Parathyroid adenoma (tissue), 2 donors: ENCODE data around the gene VCP.

ENCODE experiments used
- H2AFZ ChIP-seq: fragments of 300-600 bp; sonication (generic); one replicate; pipeline ENCODE4 v1.7.0; 2017; ENCODE audit warnings: antibody characterized with exemption, mild to moderate bottlenecking
- H3K27ac ChIP-seq: fragments of 300-600 bp; sonication (generic); one replicate; pipeline ENCODE4 v1.7.0; 2017
- H3K27me3 ChIP-seq: fragments of 300-600 bp; sonication (generic); one replicate; pipeline ENCODE4 v1.7.0; 2017; ENCODE audit warnings: low read length; ENCODE audit not compliant: control insufficient read depth, insufficient read depth
- H3K36me3 ChIP-seq: fragments of 300-600 bp; sonication (generic); one replicate; pipeline ENCODE4 v1.7.0; 2017; ENCODE audit warnings: low read length; ENCODE audit not compliant: control insufficient read depth, insufficient read depth
- H3K4me1 ChIP-seq: fragments of 300-600 bp; sonication (generic); one replicate; pipeline ENCODE4 v1.7.0; 2017; ENCODE audit warnings: control low read depth
- H3K4me2 ChIP-seq: fragments of 300-600 bp; sonication (generic); one replicate; pipeline ENCODE4 v1.7.0; 2017; ENCODE audit warnings: low read length
- H3K4me3 ChIP-seq: fragments of 300-600 bp; sonication (generic); one replicate; pipeline ENCODE4 v1.7.0; 2017; ENCODE audit warnings: low read depth, low read length
- H3K79me2 ChIP-seq: fragments of 300-600 bp; sonication (generic); one replicate; pipeline ENCODE4 v1.7.0; 2017; ENCODE audit warnings: control low read depth
- H3K9ac ChIP-seq: fragments of 300-600 bp; sonication (generic); one replicate; pipeline ENCODE4 v1.7.0; 2017; ENCODE audit warnings: mild to moderate bottlenecking
- H3K9me3 ChIP-seq: fragments of 300-600 bp; sonication (generic); one replicate; pipeline ENCODE4 v1.7.0; 2017; ENCODE audit warnings: low read length; ENCODE audit not compliant: control insufficient read depth
- TF ChIP-seq, protein P1 (sequence below): fragments of 300-600 bp; sonication (generic); IDR thresholded peaks from one replicate; pipeline ENCODE4 v1.7.0; 2017; ENCODE audit warnings: antibody characterized with exemption, mild to moderate bottlenecking
- donor health status: primary hyperparathyroidism.

The VCP gene

GRCh38 chr9:35078066-35078465 is 5.6 kb upstream of the VCP start:
- Histone ChIP-seq H3K4me1 (peaks cover 2% of the 10 kb centered on the region), H3K4me3 (no peak overlapping the region), H3K36me3 (no peaks in the 10 kb centered on the region), H3K9ac (no peak overlapping the region), H3K27me3 (no peaks in the 10 kb centered on the region), H3K27ac (no peak overlapping the region), H3K79me2 (no peaks in the 10 kb centered on the region), H2AFZ (no peak overlapping the region), H3K9me3 (no peaks in the 10 kb centered on the region), H3K4me2 (no peak overlapping the region)
- TF ChIP-seq, protein P1, sequence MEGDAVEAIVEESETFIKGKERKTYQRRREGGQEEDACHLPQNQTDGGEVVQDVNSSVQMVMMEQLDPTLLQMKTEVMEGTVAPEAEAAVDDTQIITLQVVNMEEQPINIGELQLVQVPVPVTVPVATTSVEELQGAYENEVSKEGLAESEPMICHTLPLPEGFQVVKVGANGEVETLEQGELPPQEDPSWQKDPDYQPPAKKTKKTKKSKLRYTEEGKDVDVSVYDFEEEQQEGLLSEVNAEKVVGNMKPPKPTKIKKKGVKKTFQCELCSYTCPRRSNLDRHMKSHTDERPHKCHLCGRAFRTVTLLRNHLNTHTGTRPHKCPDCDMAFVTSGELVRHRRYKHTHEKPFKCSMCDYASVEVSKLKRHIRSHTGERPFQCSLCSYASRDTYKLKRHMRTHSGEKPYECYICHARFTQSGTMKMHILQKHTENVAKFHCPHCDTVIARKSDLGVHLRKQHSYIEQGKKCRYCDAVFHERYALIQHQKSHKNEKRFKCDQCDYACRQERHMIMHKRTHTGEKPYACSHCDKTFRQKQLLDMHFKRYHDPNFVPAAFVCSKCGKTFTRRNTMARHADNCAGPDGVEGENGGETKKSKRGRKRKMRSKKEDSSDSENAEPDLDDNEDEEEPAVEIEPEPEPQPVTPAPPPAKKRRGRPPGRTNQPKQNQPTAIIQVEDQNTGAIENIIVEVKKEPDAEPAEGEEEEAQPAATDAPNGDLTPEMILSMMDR = no peak

DNA sequence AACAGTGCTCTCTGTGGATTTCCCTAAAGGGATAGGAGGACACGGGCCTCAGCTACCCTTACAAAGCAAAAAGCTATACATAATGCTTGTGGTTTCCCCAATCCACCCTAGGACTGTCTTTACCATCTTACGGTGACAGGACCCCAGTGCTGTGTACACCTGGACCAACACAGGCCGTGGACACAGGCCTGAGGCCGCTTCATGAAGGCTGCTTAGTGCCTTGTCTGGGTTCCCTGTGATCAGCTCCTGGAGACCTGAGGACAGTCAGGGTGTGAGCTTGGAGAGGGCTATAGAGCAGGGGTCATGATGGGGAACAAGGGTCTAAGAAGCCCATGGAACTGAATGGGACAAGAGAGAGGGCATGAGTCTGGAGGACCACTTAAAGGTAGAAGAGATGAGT is 4.4 kb upstream of the VCP start:
- no peak overlapping the region for H3K27ac ChIP-seq
- H3K4me2 ChIP-seq = no peak overlapping the region
- H3K9me3 ChIP-seq = no peaks in the 10 kb centered on the region
- no peaks in the 10 kb centered on the region for H3K79me2 ChIP-seq
- H2AFZ ChIP-seq = no peak overlapping the region
- H3K27me3 ChIP-seq = no peaks in the 10 kb centered on the region
- no peak overlapping the region for H3K9ac ChIP-seq
- H3K36me3 ChIP-seq = no peaks in the 10 kb centered on the region
- peaks cover 2% of the 10 kb centered on the region for H3K4me1 ChIP-seq
- TF ChIP-seq, protein P1 = no peak
- H3K4me3 ChIP-seq = no peak overlapping the region

- Histone ChIP-seq H3K9ac (no peak overlapping the region), H3K36me3 (no peaks in the 10 kb centered on the region), H3K4me2 (no peak overlapping the region), H3K9me3 (no peaks in the 10 kb centered on the region), H3K27me3 (no peaks in the 10 kb centered on the region), H3K4me1 (peaks cover 9% of the 10 kb centered on the region), H3K4me3 (no peak overlapping the region), H2AFZ (no peak overlapping the region), H3K79me2 (peaks cover 5% of the 10 kb centered on the region), H3K27ac (no peak overlapping the region)
- TF ChIP-seq, protein P1 = no peak
Measured at GRCh38 chr9:35075358-35075757, 2.9 kb upstream of the VCP start.

- H3K79me2 ChIP-seq = peaks cover 11% of the 10 kb centered on the region
- no peaks in the 10 kb centered on the region for H3K27me3 ChIP-seq
- peaks cover 14% of the 10 kb centered on the region for H3K4me1 ChIP-seq
- no peak overlapping the region for H3K4me2 ChIP-seq
- H3K36me3 ChIP-seq = no peaks in the 10 kb centered on the region
- H3K27ac ChIP-seq = no peak overlapping the region
- no peak overlapping the region for H3K9ac ChIP-seq
- no peak overlapping the region for H3K4me3 ChIP-seq
- TF ChIP-seq, protein P1 = no peak
- H2AFZ ChIP-seq = no peak overlapping the region
- no peaks in the 10 kb centered on the region for H3K9me3 ChIP-seq
Measured at GRCh38 chr9:35074791-35075190, 2.4 kb upstream of the VCP start.

GRCh38 chr9:35074141-35074540 is 1.7 kb upstream of the VCP start:
- H3K4me2 ChIP-seq = no peak overlapping the region
- no peak overlapping the region for H3K27ac ChIP-seq
- no peaks in the 10 kb centered on the region for H3K36me3 ChIP-seq
- H3K27me3 ChIP-seq = no peaks in the 10 kb centered on the region
- peaks cover 15% of the 10 kb centered on the region for H3K79me2 ChIP-seq
- TF ChIP-seq, protein P1 = no peak
- H3K4me3 ChIP-seq = no peak overlapping the region
- no peaks in the 10 kb centered on the region for H3K9me3 ChIP-seq
- H3K4me1 ChIP-seq = peaks cover 17% of the 10 kb centered on the region
- no peak overlapping the region for H3K9ac ChIP-seq
- H2AFZ ChIP-seq = no peak overlapping the region
